Activated T-cell treated with anti-CD3 and anti-CD28 coated beads for 4 hours (primary cell): Measurements from ENCODE around the gene SLX9.
"Not testable (repeated sequence)": the region's sequence is repeated elsewhere in the genome, so short reads cannot be mapped to it uniquely, and the experiment has no call there.

Source experiments
- DNase-seq: peaks from one replicate; pipeline ENCODE4 v3.0.0-alpha.2; 2020

The SLX9 gene

DNA sequence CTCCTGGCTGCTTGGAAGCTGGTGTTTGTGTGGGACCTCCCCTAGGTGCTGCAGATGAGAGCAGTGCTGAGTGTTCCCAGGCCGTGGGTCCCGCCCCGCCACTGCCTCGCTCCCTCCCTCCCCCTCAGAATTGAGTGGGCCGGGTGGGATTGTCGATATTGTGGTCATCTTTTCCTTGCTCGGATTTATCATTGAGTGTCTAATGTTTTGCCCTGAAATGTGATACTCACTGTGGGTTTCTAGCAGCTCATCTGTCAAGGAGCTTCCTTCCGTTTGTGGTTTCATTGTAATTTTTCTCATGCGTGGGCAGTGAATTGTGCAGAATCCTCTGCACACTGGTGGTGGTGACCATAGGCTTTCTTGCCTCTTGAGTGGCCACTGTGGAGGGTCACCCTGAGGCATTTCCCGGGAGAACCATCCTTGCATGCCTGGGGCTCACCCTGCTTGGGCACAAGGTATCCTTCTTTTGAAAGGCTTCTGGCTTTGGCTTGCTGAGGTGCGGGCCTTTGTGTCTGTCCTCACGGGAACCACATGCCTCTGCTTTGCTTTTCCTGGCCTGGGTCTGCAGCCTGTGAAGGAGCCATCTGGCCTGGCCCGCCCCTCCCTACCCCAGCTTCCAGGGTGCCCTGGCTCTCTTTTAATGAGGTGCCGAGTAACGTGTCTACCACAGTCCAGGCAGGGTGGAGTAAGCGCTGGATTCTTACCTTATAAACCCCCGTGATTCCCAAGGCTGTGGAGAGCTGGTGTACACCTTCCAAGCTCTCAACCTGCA lies 25.6 kb downstream of the SLX9 start:
- DNase-seq = no peak

DNA sequence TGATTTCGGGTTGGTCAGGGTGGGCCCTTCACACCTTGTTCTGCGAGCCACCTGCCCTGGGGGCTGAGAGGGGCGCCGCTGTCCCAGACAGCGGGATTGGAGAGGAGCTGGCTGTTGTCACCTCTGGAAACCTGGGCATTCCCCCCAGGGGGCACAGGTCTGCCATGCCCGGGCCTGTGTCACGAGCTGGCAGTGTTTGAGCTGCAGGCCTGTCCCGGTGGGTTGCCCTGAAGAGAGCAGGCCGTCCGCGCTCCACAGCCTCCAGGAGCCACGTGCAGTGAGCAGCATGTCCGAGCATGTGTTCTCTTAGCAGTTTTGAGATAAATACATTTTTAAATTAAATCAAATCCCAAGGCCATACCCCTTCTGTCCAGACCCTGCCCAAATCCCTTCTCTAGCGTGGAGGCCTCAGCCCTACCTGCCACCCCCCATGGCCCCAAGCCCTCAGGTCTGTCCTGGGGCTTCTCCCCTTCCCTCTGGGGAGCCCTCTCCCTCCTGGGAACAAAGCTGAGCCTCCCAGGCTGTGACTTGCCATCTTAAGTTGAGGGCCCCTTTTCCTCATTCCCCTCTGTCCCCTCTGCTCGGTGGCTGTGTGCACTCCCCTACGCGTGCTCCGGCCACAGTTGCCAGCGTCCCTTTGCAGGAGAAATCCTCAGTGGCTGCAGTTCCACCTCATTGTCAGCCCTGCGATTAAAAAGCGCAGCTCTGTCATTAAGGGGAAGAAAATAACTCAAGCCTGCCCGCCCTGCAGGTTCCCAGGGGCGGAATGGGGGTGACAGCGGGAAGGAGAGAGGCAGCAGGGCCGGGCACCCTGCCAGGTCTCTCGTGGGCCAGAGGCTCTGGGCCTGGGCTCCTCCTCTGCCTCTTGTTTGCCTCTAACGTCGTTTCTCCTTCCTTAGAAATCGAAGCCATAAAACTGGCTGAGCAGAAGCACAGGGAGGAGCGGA lies 26.6 kb downstream of the SLX9 start:
- DNase-seq = no peak

DNA sequence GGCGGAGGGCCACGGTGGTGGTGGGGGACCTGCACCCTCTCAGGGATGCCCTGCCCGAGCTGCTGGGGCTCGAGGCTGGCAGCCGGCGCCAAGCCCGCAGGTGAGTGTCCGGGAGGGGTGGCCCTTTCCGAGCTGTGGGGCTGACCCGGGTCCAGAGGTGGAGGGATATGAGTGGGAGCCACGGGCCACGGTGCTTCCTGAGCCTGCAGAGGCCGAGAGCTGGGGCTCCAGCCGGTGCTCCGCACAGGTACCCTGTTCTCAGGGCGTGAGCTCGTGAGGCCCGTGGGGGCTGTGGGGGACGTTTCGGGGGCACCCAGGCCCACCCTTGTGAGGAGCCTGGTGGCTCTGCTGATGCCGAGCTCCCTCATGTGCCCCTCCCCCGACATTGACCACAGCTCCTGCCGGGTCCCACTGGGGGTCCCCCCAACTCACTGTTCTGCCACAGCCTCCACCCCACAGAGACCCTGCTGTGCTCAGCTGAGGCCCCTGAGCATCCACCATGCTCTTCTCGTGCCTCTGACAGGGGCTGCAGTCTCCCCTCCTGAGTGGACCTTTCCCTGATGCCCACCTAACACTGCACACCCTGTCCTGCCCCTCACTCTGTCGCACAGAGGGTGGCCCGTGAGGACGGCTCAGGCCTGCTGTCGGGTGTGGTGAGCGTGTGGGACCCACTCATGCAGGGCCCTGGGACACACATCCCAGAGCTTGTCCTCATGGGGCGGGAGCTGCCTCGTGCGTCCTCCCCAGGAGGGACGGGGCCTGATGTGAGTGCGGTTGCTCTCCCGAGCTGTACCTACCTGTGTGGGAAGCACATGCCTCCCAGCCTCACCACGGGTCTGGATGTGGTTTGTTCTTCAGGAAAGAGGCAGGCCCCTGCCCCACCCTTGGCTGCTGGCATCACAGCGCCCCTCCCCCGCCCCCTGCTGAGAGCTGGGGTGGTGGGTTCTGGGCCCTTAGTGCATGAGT lies 27.5 kb downstream of the SLX9 start:
- no peak for DNase-seq

DNA sequence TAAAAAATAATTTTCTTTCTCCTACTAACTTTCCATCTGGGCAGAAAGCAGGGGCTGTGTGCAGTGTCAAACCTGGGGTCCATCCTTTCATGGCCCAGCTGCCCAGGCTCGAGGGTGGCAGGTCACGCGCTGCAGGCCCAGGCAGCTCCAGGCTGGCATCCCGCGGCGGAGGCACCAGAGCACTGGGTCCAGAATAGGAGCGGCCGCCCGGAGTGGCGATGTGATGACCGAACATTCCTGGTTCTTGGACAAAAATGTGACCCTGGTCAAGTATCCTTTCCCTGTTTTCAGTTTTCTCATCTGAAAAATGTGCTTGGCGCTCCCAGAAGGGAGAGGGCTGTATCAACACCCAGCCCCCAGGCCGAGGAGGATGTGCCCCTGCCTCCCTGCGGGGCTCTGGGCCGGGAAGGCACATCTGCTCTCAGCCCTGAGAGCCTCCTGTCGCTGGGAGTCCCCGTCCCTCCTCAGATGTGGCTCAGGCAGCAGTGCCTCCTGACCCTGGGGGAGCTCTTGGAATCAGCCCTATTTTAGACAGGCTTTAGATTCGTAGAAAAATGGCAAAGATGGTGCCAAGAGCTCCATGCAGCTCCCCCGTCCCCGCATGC lies 29.3 kb downstream of the SLX9 start:
- no peak for DNase-seq

DNA sequence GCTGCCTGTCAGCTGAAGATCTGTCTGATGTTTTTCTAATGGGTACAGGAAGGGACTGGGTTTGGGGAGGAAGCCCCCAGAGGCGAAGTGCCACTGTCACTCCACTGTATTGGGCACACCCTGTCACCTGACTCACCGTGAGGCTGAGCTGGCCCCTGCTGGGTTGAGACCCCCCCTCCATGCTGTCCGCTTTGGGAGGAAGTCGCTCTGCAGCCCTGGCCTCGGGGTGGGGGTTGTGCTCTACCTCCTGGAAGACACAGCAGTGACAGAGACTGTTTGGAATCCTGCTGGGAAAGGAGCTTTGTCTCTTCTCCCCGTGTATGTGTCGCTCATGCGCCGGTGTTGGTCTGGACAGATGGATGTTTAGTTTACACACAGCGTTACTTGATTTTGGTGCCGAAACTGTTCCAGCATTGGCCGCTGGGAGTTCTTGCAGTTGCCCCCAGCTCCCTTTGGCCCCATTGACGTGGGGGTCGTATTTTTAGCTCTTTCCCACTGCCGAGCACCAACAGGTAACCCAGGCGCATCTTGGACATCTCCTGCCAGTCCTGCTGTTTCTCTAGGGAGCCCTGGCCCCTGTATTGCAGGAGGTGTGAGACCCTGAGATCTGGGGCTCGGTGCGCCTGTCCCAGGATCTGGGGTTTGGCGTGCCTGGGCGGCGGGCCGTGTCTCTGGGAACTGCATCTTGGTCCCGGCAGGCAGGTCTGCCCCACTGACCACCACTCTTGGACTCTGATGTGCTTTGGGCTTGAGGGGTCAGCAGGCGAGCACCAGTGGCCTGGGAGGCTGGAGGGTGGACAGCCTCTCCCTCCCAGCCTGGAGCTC lies 30.3 kb downstream of the SLX9 start:
- no peak for DNase-seq

DNA sequence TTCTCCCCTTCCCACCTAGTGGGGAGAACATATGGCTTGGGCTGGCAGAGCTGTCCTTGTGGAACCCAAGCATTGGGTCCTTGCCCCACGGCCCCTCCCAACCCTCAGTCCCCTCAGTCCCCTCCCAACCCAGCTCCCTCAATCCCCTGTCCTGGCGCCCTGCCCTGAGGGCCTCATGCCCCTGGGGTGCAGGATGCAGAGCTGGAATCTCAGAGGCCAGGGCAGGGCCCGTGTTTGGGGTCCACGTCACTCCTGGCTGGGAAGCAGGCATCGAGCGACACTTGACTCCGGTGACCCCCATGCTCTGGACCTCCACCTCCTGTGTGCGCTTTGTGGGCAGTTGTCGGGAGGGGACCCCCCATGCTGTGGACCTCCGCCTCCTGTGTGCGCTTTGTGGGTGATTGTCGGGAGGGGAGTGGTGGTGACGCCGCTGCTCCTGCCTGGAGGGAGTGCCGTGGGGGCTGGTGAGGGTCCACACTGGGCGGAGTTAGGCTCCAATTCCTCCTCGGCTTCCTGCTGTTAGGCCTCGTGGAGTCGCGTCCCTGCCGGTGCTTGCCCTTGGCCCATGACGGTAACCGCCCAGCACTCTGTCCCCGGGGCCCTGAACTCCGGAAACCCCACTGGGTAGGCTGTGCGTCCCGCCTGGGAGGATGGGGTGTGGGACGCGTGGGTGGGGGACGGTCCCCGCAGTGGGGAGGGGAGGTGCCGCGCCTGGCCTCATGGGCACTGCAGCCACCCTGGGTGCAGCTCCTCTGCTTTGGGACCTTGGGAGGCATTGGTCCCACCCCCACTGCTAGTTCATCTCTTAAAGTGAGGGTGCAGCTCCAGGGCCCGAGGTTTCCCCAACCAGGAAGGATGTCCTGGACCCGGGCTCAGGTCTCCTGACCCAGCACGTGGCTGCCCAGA lies 31.2 kb downstream of the SLX9 start:
- no peak for DNase-seq

DNA sequence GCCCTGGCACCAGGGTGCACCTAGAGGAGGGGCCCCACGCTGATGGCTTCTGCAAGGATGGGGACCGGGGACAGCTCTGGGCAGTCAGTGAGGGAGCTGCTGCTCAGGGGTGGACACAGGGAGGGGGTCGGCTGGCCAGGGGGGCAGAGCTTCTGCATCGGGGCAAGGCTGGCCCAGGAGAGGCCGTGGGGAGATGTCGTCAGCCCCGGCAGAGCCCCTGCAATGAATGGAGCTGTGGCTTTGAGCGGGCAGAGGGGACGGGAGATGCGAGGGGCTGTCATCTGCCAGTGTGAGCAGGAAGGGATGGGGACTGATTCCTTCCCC lies 31.8 kb downstream of the SLX9 start:
- no peak for DNase-seq

DNA sequence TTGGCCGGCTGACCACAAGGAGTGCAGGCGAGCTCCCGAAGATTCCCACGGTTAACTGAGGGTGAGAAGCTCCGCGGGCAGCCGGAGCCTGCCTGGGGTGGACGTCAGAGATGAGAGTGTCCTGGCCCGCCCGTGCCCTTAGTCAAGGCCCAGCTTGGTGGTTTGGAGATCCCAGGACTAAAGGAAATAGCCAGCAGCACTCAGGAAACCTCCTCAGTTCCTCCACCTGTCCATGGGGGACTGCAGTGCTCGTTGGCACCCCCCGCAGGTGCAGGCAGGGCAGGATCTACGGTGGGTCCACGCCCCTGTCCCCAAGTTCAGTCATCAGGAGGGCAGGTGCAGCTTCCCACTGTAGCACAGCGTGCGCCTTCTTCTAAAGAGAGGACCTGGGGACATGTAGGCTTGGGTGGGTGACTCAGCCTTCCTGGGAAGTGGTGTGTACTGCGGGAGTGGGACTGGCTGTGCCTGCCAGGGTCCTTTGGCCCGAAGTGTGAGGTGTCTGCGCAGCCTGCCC lies 32.5 kb downstream of the SLX9 start:
- no peak for DNase-seq

DNA sequence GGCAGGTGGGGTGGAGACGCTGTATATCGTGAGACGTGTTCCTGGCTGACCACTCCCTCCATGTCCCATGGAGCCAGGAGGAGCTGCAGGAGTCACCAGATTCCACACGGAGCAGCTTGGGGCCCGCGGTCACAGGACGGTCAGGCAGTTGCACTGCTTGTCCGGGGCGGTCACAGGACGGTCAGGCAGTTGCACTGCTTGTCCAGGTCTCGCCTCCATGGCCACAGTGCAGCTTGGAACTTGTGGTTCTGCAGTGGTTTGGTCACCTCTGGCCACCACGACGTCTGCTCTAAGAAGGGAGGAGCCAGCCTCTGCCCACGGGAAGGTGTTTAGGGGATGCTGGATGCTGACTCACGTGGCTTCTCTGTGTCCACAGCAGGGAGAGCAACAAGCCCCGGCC lies 33.0 kb downstream of the SLX9 start:
- no peak for DNase-seq

DNA sequence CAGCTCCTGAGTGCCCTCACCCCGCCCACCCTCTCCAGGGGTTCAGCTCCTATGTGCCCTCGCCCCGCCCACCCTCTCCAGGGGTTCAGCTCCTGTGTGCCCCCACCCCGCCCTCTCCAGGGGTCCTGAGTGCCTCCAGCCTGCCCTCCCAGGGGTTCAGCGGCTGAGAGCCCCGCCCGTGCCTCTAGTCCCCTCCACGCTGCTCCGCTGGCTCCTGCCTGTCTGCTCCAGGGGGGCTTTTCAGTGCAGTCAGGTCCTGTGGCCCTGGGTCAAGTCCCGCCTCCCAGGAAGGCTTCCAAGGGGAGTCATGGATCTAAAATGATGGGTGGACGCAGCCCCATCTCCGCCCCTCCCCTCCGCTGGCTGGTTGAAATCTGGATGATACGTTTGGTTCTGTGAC lies 33.8 kb downstream of the SLX9 start:
- no peak for DNase-seq

DNA sequence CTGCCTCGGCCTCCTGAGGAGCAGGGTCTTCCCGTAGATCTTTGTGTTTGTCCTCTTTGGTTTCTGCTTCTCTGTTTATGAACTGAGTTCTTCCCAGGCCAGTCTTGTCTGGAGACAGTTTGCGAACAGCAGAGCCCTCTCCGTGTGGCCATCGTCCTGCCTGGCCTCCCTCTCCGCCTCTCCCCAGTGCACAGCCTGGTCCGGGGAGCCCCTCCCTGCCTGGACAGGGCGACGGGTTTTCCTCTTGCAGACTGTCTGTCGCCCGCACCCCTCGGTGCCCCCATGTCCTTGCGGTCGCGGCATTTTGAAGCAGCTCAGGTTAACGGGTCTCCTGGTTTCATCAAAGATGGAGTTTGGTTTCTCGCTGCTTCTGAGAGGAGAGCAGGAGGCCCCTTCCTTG lies 34.8 kb downstream of the SLX9 start:
- no peak for DNase-seq

DNA sequence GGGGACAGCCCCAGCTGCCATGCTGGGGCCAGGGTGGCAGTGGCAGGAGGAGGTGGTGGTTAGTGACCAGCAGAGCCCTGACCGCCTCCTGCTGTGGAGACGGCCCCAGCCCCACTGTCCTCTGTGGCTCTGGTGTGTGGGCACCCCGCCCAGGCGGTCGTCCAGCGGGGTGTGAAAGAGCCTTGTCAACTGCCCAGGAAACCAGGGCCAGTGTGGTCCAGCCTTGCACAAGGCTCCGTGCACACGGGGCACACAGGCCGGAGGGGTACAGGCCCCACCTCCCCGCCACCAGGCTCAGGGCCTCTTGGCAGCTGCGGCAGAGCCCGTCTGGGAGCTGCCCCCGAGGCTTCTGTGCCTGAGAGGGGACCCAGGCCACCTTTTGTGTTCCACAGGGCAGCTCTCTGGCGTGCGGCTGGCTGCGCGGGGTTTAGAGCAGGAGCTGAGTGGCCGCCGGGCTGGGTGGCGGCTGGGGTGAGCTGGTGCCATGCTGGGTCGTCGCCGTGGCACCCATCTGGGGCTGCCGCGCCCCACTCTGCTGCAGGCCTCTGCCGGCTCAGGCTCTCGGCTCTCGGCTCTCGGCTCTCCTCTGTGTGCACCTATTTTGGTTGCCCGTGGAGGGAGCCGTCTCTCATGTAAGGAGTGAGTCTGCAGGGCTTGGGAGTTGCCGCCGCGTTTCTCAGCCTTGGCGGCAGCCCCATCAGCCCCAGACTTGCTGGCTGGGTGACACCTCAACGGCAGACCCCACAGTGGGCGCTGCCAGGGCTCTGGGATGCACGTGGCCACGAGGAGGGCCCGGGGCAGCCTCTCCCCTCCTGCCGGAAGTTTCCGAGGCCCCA lies 36.1 kb downstream of the SLX9 start:
- DNase-seq = no peak

DNA sequence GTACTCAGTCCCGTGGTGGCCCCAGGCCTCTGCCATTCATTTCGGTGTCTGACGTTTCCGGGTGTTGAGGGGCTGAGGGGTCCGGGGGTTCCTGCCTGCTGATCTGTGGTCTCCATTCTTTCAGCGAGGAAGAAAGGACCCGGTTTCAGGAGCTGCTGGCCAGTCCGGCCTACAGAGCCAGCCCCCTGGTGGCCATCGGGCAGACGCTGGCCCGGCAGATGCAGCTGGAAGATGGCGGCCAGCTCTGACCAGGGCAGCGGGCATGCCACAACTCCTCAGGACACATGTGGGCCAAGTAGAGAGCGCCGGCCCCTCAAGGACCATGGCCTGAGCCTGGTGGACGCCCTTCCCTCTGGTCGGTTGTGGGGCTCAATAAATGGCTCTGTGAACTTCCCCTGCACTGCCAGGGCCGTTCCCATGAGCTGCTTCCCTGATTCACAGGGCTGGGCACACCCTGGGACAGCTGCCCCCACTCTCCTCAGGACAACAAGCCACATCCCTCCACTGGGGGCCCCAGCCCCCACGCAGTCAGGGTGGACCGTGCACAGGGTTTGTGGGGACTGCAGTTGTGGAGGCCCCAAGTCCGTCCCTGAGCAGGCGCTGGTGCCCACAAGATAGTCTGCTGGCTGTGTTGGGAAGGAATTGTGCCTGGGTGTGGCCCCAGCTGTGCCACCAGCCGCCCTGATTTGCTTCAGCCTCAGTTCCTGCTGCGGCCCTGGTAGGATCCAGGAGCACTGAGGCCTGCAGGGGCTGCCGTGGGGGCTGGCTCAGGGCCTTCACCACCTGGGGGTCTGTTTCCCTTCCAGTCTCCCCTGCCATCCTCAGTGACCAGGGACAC lies 36.9 kb downstream of the SLX9 start:
- not testable (repeated sequence) for DNase-seq

DNA sequence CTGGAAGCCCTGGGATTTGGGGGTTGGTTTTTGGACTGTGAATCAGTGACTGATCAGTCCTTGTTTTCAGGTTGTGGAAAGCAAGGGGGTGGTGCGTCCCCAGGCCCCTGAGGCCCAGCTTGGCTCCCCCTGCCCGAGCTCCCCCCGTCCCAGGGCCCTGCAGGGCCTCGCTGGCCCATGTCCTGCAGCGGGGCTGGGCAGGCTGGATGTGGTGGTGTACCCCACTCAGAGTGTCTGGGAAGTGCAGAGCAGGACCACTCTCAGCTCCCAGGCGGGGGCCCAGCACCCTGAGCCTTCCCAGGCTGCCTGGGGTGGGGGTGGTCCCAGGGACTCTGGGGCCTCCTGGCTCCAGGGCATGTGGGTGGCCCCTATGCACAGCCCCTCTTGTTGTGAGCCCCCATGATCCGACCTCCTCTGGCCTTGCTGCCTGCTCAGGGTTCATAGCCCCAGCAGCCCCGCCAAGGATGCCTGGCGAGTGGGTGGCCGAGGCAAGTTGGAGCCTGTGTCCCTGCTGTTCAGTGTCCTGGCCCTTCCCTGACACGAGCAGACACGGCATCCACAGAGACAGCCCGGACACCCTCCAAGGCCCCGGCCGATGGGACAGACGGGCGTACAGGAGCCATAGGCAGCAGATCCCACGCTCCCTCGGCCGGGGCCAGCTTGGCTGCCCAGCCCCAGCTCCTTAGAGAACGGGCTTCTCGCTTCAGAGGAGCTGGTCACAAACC lies 37.9 kb downstream of the SLX9 start:
- no peak for DNase-seq

DNA sequence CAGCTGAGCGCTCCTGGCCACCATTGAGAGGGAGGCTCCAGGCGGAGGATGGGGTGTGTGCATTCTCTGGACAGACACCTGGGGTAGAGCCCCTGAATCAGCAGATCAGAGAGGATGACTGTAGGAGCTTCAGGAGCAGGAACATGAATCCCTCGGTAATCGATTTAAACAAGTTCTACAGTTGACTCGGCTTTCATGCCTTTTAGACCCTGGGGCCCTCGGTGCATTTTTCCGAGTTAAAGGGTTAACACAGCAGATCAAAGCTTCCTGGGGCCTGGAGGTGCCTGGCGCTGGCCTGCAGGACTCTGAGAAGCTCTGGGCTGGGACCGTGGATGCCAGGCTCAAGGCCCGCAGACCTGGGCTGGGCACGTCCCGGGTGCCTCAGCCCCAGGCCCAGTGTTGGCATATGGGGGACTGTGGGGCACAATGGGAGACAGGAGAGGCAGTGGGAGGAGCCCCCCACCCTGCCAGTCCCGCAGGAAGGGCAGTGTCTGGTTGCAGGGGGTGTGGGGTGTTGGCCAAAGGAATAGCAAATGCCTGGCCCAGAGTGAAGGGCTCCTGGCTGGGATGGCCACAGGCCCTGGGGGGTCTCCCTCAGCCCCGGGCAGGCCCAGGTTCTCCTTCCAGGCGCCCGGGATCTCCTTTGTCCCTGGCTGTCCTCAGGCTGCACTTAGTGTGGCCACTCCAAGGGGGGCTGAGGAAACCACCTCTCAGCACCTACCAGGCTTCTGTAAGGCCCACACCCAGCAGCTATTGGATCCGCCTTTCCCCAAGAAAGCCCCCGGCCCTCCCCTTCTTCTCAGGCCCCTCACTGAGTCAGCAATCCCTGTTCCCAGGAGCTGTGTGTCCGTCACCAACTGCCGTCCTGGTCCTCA lies 40.1 kb downstream of the SLX9 start:
- DNase-seq = no peak
